PC-9 (cell line): ENCODE measurements around the gene PRKG1.

Source experiments
- EZH2 ChIP-seq: fragments of 200-600 bp; sonication (generic); IDR thresholded peaks from 2 replicates; pipeline ENCODE4 v1.8.0; 2017; ENCODE audit warnings: antibody characterized with exemption, low read depth
- TF ChIP-seq, protein P1 (sequence below): fragments of 200-600 bp; sonication (generic); conservative IDR thresholded peaks from 2 replicates; pipeline ENCODE4 v1.6.1; 2017; ENCODE audit warnings: mixed run types, antibody characterized with exemption, mild to moderate bottlenecking, moderate library complexity

GRCh38 chr10:52197098-52197497 lies 1122.8 kb downstream of the PRKG1 start:
- TF ChIP-seq, protein P1, sequence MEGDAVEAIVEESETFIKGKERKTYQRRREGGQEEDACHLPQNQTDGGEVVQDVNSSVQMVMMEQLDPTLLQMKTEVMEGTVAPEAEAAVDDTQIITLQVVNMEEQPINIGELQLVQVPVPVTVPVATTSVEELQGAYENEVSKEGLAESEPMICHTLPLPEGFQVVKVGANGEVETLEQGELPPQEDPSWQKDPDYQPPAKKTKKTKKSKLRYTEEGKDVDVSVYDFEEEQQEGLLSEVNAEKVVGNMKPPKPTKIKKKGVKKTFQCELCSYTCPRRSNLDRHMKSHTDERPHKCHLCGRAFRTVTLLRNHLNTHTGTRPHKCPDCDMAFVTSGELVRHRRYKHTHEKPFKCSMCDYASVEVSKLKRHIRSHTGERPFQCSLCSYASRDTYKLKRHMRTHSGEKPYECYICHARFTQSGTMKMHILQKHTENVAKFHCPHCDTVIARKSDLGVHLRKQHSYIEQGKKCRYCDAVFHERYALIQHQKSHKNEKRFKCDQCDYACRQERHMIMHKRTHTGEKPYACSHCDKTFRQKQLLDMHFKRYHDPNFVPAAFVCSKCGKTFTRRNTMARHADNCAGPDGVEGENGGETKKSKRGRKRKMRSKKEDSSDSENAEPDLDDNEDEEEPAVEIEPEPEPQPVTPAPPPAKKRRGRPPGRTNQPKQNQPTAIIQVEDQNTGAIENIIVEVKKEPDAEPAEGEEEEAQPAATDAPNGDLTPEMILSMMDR, result no peak
- no peak for TF ChIP-seq EZH2
